ENCODE measurements around the gene ARRDC3. TPM values are rescaled to one million over a fixed set of nuclear protein-coding genes. Genes with fewer than 3 reads are reported as not detected.

Gene ARRDC3
- total and polyA plus RNA-seq, 10 of the 15 experiments (the other 5 are each of a cell fraction or from before 2014, with no cell fraction given): 2.3 to 14.0 (median 8.6) TPM

DNA sequence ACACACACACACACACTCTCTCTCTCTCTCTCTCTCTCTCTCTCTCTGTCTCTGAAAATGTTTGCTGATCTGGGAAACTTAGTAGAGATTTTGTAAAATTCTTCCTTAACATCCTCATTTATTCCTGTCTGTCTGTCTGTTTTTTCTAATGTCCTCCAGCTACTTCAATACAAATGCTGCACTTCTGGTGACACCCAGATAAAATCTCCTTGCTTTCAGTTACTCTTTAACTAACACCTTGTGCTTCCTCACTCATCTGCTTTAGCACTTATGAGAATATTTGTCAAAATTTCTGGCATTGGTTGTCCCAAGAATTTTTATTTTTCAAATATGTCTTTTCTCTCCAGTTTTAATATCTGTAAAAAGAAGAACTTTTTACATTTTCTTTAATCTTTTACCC, 35.0 kb upstream of the ARRDC3 start:
- in situ Hi-C loops (cut with MboI): loop anchor here (5.0 kb wide), 1 partner anchor 551 kb away; no protein-coding TSS in a partner anchor
- BruUV-seq (replicated peaks): no TSS peak
- intact Hi-C loops (cut with micrococcal nuclease; ENCODE audit: unreplicated experiment): loop anchor here (5.0 kb wide), 1 partner anchor 616 kb away; no protein-coding TSS in a partner anchor

More for the DNA sequence above, 35.0 kb upstream of the ARRDC3 start:
- ChIA-PET RAD21 (ENCODE audit: unreplicated experiment) (interaction anchor here (1.2 to 5.8 kb wide), 9 partner anchors 22 to 616 kb away, joined by 3 to 109 read pairs (median 9); partner anchors contain the start of gene ARRDC3), CTCF (interaction anchor here (0.7 to 11.1 kb wide), 24 partner anchors 10 to 1003 kb away, joined by 3 to 199 read pairs (median 9); partner anchors contain the start of gene ARRDC3), SMC1A (ENCODE audit: uncharacterized antibody, unreplicated experiment) (interaction anchor here (0.7 to 7.1 kb wide), 14 partner anchors 13 to 634 kb away, joined by 3 to 107 read pairs (median 6); partner anchors contain the start of gene ARRDC3), POLR2A (interaction anchor here (0.7 to 1.2 kb wide), 2 partner anchors 316 to 366 kb away, joined by 3 read pairs; no protein-coding TSS in a partner anchor)
- no peak for TF ChIP-seq RB1 (IDR thresholded peaks at IDR 0.05; ENCODE audit: borderline replicate concordance)
- no peak for TF ChIP-seq EP300 (IDR thresholded peaks at IDR 0.05; ENCODE audit: borderline replicate concordance in 1 of 2, control insufficient read depth in 1 of 2, low read depth in 2 of 2, low read length in 2 of 2)
- no peak for TF ChIP-seq SMAD1 (IDR thresholded peaks at IDR 0.05; ENCODE audit: low read depth, partially characterized antibody)
- TF ChIP-seq, protein P1, sequence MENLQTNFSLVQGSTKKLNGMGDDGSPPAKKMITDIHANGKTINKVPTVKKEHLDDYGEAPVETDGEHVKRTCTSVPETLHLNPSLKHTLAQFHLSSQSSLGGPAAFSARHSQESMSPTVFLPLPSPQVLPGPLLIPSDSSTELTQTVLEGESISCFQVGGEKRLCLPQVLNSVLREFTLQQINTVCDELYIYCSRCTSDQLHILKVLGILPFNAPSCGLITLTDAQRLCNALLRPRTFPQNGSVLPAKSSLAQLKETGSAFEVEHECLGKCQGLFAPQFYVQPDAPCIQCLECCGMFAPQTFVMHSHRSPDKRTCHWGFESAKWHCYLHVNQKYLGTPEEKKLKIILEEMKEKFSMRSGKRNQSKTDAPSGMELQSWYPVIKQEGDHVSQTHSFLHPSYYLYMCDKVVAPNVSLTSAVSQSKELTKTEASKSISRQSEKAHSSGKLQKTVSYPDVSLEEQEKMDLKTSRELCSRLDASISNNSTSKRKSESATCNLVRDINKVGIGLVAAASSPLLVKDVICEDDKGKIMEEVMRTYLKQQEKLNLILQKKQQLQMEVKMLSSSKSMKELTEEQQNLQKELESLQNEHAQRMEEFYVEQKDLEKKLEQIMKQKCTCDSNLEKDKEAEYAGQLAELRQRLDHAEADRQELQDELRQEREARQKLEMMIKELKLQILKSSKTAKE (IDR thresholded peaks at IDR 0.05; ENCODE audit: low read depth, poor library complexity, severe bottlenecking): no peak
- TF ChIP-seq NFXL1 (IDR thresholded peaks at IDR 0.05; ENCODE audit: borderline replicate concordance): no peak
- no peak for TF ChIP-seq SP1 (IDR thresholded peaks at IDR 0.05; ENCODE audit: low read depth, low read length)
- no peak for TF ChIP-seq IKZF1 (conservative IDR thresholded peaks at IDR 0.05)
- TF ChIP-seq, protein P2, sequence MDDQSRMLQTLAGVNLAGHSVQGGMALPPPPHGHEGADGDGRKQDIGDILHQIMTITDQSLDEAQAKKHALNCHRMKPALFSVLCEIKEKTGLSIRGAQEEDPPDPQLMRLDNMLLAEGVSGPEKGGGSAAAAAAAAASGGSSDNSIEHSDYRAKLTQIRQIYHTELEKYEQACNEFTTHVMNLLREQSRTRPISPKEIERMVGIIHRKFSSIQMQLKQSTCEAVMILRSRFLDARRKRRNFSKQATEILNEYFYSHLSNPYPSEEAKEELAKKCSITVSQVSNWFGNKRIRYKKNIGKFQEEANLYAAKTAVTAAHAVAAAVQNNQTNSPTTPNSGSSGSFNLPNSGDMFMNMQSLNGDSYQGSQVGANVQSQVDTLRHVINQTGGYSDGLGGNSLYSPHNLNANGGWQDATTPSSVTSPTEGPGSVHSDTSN (IDR thresholded peaks at IDR 0.05; ENCODE audit: insufficient replicate concordance, low read depth, low read length): no peak
- TF ChIP-seq ATF7 (IDR thresholded peaks at IDR 0.05; ENCODE audit: low read depth): no peak
- no peak for TF ChIP-seq RELB (IDR thresholded peaks at IDR 0.05; ENCODE audit: low read depth)
- TF ChIP-seq, protein P3, sequence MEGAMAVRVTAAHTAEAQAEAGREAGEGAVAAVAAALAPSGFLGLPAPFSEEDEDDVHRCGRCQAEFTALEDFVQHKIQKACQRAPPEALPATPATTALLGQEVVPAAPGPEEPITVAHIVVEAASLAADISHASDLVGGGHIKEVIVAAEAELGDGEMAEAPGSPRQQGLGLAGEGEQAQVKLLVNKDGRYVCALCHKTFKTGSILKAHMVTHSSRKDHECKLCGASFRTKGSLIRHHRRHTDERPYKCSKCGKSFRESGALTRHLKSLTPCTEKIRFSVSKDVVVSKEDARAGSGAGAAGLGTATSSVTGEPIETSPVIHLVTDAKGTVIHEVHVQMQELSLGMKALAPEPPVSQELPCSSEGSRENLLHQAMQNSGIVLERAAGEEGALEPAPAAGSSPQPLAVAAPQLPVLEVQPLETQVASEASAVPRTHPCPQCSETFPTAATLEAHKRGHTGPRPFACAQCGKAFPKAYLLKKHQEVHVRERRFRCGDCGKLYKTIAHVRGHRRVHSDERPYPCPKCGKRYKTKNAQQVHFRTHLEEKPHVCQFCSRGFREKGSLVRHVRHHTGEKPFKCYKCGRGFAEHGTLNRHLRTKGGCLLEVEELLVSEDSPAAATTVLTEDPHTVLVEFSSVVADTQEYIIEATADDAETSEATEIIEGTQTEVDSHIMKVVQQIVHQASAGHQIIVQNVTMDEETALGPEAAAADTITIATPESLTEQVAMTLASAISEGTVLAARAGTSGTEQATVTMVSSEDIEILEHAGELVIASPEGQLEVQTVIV (IDR thresholded peaks at IDR 0.05; ENCODE audit: borderline replicate concordance, partially characterized antibody): no peak
- TF ChIP-seq CBX5 (IDR thresholded peaks at IDR 0.05; ENCODE audit: low read depth): no peak
- TF ChIP-seq TARDBP (IDR thresholded peaks at IDR 0.05; ENCODE audit: borderline replicate concordance): no peak
- no peak for TF ChIP-seq SRF (IDR thresholded peaks at IDR 0.05; ENCODE audit: low read depth in 2 of 2, low read length in 2 of 2)
- TF ChIP-seq STAT1 (conservative IDR thresholded peaks at IDR 0.05): no peak
- no peak for TF ChIP-seq EED (IDR thresholded peaks at IDR 0.05; ENCODE audit: low read depth)
- no peak for TF ChIP-seq POLR2AphosphoS5 (IDR thresholded peaks at IDR 0.05; ENCODE audit: low read length)
- no peak for TF ChIP-seq HDAC2 (IDR thresholded peaks at IDR 0.05)
- Histone ChIP-seq H3K4me1 (ENCODE audit: control insufficient read depth, insufficient read depth, low read length) (no peaks in the 10 kb centered on the region), H2AFZ (ENCODE audit: control insufficient read depth, low read depth, low read length) (no peak overlapping the region), H3K27ac (ENCODE audit: control insufficient read depth, insufficient read depth) (no peak overlapping the region), H3K4me2 (ENCODE audit: control insufficient read depth, insufficient read depth) (no peak overlapping the region), H3K27me3 (replicated peaks in 1 of 2; ENCODE audit: control insufficient read depth in 2 of 2, insufficient read depth in 2 of 2, low read length in 1 of 2) (no peaks in the 10 kb centered on the region), H3K79me2 (ENCODE audit: control insufficient read depth, insufficient read depth, low read length) (no peaks in the 10 kb centered on the region), H3K36me3 (ENCODE audit: control insufficient read depth in 2 of 2, insufficient read depth in 2 of 2, low read length in 1 of 2) (no peaks in the 10 kb centered on the region), H3K9me3 (replicated peaks; ENCODE audit: control insufficient read depth, insufficient read depth, low read length) (no peaks in the 10 kb centered on the region), H4K20me1 (ENCODE audit: control insufficient read depth, insufficient read depth) (no peaks in the 10 kb centered on the region), H3K9ac (ENCODE audit: control insufficient read depth, insufficient read depth, low read length) (no peak overlapping the region), H3K4me3 (no peak overlapping the region)
- FAIRE-seq (no peak), DNase-seq (ENCODE audit: low read depth, low spot score) (no peak), ATAC-seq (no peak)
